Stimulated activated CD4-positive, alpha-beta T cell treated with anti-CD3 and anti-CD28 coated beads, Interleukin-1b, Interleukin-23, amount 100 ng/mL, for 48 hours (primary cell): Measurements from ENCODE around the gene NEURL1.
"Not testable (repeated sequence)": the region's sequence is repeated elsewhere in the genome, so short reads cannot be mapped to it uniquely, and the experiment has no call there.

ENCODE experiments used
- DNase-seq: peaks from one replicate; pipeline ENCODE4 v3.0.0-alpha.2; 2020

NEURL1 gene

DNA sequence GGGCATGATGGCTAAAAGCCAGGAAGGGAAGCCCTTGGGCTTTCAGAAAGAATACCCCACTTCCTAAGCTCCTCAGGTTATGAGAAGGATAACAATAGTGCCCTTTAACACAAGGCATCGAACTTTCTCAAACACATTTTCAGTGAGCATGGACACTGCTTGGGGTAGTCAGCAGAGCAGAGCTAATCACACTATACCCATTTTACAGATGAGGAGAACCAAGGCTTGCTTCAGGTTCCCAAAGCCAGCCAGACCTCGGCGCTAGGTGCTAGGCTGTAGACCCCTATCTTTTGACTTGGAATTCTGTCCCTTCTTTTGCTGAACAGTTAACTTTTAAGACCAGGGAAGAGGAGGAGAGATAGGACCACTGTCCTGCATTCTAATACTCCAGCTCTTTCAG lies 1.8 kb downstream of the NEURL1 start:
- no peak for DNase-seq

DNA sequence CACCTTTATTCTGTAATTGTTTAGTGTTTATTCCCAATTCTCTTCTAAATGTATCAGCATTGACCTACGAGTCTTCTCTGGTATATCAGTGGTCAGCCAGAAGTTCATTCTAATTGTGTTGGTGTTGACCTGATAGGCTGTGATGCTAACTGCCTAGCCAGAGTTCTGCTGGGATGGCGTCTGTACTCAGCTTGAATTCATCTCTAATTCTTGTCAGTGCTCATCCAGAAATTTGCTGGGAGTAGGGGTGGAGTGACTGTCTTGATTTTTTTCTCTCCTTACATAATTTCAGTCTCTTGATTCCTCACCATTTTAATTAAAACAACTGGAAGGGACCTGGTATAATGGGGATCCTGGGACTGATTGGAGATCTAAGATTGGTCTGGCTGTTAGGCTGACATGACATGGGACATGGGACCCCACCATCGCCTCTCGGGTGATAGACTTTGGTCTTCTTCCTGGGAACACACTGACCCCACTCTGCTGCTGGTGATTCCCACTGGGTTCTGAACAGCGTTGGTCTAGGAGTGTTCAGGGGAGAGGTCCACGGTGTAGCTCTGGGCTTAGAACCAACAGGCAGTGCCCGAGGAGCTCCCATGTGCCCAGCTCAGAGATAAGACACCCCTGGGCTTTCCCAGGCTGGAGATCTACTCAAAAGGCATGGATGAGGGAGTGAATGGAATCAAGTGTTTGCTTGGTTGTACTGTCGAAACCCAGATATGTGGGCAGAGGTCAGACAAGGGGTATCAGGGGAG lies 3.8 kb downstream of the NEURL1 start:
- DNase-seq: no peak

DNA sequence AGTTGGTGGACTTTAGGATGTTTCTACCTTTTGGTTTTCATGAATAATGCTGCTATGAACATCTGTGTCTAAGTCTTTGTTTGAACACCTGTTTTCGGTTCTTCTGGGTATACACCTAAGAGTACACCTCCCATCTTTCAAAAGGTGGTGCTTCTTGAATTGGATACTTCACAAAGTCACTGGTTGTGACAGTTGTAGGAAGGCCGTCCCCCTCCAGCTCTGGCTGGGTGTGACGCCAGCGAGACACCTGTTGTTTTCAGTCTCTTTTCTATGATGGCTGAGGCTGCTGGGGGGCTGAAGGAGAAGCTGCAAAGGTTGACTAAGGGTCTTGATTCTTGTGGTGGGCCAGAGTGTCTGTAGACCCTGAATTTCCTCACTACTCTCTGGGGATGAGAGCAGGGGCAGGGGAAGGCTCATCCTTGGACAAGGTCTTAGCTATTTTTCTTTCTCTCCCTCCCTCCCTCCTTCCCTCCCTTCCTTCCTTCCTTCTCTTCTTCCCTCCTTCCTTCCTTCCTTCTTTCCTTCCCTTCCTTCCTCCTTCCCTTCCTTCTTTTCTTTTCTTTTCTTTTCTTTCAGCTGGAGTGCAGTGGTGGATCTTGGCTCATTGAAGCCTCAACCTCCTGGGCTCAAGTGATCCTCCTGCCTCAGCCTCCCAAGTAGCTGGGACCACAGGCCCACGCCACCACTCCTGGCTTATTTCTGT lies 5.6 kb downstream of the NEURL1 start:
- no peak for DNase-seq

DNA sequence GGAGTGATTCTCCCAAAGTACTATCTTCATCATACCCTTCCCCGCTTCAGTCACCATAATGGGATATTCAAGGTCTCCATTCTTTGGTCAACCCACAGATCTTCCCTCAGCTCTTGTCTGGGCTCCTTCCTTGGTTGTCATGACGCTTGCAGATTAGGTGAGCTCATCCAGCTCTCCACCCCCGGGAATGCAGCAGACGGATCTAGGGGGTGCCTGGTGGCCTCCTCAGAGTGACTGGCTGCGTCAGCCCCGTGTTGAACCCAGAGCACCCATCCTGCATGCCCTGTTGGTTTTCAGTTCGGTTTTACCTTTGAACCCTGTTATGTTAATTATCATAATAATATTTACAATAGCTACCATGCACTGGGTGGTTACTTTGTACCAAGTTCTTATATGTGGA lies 6.4 kb downstream of the NEURL1 start:
- no peak for DNase-seq

DNA sequence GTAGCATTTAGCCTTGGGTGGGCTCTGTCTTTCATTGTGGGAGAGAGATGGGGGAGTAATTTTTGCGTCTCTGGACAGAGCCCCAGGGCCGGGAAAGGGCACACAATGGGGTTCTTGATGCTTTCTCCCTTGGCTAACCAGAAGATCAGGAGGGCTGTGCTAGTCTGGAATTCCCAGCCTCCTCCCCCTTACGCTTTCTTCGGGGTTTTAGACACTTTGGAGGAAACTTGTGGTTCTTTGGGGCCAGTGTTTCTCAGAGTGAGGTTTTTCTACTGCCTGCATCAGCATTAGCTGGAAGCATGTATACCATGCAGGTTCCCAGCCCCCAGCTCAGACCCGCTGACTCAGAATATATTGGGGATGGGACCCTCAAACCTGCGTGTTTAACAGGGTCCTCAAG lies 7.0 kb downstream of the NEURL1 start:
- DNase-seq: no peak

DNA sequence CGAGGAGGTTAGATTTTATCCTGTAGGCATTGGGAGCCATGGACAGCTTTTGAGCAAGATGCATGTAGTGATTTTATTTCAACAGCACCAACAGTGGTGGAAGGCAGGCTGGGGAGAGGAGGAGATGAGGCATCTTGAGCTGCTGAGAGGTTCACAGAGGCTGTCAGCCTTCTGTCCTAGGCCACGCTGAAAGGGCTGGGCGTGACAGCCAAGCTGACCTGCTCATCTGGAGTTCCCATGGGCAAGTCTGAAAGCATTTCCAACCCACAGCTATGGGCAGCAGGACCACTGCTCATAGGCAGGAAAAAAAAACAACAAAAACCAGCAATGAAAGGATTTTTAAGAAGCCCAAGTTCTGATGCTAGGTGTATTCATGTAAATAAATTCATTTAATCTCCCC lies 7.7 kb downstream of the NEURL1 start:
- no peak for DNase-seq

DNA sequence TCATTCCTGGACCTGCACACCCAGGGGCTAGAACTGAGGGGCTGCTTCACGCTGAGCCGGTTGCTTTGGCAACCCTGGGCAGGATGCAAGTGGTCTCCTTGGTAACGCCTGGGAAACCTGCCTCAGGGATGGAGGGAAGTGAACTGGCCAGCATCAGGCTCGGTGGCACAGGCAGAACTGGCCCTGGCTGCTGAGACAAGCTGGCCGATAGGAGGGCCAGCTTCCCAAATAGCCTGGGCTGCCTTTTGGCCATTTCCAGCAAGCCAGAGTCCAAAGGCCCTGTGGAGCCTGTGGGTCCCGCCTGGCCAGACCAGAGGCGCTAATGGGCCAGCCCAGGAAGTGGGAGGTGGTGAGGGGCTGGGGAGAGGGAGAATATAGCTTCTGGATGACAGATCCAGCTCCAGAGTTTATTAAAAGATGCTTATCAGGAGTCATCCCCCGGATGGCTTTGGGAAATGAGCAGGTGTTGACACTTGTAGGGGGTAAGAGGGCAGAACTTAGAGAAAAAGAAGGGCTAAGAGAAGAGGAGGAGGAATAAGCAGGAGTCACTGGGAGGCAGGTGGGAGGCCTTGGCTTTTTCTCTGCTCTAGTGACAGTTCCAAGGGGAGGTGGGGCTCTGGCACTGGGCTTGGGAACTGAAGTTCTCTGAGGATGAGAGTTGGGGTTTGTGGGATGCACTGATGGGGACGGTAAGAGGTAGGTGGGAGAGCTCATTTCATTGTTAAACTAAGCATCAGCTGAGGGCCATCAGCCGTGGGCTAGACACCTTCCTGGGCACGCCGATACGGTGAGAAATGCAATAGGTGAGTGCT lies 9.6 kb downstream of the NEURL1 start:
- no peak for DNase-seq

DNA sequence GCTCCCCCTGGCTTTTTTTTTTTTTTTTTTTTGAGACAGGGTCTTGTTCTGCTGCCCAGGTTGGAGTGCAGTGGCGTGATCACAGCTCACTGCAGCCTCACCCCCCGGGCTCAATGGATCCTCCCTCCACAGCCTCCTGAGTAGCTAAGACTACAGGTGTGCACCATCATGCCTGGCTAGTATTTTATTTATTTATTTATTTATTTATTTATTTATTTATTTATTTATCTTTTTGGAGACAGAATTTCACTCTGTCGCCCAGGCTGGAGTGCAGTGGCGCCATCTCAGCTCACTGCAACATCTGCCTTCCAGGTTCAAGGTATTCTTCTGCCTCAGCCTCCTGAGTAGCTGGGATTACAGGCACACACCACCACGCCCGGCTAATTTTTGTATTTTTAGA lies 10.3 kb downstream of the NEURL1 start:
- DNase-seq: not testable (repeated sequence)

DNA sequence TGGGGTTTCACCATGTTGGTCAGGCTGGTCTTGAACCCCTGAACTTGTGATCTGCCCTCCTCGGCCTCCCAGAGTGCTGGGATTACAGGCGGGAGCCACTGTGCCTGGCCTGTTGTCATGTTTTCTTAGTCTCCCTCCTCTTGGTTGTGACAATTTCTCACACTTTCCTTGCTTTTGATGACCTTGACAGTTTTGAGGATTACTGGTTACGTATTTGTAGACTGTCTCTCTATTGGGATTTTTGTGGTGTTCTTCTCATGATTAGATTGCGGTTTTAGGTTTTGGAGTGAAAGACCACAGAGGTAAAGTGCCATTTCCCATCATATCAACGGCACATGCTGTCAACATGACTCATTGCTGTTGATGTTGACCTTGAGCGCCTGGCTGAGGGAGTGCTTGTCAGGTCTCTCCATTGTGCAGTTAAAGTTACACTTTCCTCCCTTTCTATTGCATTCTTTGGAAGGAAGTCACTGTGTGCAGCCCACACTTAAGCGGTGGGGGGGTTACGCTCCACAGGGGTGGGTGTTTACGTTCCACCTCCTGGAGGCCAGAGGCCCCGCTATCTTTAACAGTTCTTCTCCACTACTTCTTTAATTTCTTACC lies 10.8 kb downstream of the NEURL1 start:
- peak; percentile 57 for DNase-seq

DNA sequence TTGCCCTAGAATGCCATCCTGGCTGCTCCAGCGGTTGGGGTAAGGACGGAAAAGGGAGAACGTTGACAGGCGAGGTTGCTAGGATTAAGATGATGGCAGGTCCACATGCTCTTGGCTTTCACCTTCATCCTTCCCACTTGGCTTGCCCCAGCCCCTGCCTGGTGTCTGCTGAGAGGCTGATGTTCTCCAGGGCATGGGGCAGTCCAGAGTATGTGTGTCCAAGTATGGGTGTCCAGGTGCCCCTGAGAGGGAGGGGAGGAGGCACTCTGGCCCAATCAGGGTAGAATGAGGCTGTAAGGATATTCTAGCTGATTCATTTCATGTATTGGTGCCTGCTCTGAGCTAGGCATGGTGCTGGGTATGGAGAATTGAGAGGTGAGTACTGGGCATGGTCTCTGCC lies 12.6 kb downstream of the NEURL1 start:
- DNase-seq: no peak

DNA sequence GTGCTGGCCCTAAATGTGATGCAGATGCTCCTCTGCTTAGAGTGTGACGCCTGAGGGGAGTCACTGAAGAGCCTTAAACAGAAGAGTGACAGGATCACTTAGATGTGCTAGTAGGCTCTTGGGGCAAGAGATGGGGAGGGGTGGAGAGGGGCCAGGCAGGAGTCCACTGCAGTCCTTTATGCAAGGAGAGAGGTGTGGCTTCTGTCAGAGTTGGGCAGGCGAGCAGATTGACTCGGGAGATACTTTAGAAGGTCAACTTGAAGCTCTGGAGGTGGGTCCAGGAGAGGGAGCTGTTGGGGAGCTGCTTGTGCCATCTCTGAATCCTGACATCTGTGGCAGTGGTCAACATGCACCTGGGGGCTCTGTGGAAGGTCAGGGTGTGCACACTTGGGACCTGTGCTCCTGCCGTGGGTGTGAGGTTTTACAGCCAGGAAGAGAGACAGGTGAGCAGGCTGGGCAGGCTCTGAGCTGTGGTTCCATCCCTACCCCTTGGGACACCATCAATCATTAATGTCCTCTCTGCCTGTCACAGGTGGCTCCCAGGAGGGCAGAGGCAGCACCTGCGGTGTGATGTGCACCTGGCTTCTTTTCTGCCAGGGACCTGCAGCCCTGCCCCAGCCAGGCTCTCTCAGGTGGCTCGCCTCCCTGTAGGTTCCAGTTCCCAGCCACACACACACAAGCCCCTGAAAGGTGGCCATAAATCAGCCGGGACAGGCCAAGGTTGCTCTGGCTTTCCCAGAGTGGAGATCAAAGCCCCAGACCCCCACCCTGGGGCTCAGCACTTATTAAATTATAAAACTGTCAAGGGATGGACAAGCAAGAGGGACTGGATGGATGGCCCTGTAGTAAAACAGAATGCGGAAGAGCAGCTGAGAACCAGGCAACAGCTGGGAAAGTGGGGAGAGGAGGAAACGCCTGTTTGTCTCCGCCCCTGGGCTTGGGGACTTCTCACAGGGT lies 14.0 kb downstream of the NEURL1 start:
- no peak for DNase-seq

DNA sequence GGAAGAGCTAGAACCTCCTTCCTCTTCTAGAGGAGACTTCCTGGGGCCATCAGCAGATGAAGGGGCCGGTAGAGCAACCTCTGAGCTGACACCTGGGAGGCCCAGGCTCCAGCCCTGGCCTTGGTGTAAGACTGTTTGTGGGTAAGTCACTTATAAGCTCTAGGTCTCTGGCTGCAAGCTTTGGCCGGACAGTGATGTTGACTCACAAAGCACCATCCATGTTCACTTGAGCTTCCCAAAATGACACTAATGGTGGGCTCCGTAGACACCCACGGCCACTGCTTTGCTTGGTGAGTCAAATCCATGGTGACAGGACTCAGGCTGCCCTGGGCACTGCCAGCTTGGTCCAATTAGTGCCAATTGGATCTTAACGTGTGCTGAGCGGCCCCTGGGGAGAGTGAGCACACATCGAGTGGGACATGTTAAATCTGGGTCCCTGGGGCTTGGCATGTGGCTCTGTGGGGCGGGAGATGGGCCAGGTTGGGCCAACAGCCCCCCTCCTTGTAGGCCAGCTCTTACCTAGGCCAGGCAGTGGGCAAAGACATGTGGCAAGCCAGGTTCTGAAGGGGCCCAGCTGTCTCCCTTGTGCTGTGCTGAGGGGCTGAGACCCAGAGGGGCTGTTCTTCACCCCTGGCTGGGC lies 16.7 kb downstream of the NEURL1 start:
- no peak for DNase-seq

DNA sequence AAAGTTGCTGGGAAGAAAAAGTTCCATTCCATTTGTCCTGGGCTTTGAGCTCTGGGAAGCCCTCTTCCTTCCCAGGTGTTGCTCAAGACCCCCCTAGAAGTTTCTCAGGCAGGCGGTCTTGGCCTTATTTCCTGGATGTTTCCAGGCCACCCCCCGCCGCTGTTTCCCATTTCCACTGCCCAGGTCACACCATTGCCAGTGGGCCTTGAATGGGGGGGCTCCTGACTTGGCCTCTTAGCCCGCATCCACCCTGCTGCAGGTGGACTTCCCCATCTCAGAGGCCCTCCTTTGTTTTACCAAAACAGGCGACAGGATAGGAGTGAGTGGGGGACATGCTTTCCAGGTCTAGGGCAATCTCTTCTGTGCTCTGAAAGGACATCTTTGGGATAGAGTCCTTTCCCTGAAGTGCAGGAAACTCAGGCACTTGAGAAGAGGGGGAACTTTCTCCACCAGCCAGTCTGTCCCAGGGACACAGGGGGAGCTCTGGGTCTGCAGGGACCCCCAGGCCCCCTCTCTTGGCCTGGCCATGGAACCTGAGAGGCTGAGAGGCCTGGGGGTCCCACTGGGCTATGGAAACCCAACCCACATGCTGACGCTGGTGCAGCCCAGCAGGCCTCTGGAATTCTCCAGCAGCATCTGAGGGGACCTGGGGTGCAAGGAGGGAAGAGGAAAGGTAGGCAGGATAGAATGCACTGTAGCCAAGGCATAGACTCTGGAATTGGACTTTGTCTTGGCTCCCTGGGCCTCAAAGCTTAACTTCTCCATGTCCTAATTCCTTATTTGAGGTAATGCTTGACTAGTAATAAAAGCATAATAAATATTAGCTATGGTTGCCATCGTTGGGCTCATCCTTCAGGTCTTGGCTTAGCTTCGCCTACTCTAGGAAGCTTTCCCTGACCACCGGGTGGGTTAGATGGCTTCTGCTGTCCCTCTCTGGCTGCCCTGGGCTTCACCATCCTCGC lies 17.6 kb downstream of the NEURL1 start:
- no peak for DNase-seq

DNA sequence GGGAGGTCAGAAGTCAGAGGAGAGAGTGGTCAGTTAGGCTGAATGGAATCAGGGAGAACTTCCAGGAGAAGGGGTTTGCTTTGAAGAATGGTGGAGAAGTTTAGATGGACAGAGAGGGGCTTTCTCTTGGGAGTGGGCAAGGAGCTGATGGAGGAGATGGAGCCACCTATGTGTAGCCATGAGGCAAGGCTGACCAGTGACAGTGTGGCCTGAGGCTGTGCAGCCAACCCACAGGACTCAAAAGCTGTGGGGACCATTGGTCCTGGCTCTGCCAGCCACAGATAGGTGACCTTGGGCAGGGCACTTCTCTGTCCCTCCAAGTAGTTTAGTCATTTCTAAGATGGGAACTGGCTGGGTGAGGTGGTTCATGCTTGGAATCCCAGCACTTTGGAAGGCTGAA lies 18.7 kb downstream of the NEURL1 start:
- DNase-seq: no peak

DNA sequence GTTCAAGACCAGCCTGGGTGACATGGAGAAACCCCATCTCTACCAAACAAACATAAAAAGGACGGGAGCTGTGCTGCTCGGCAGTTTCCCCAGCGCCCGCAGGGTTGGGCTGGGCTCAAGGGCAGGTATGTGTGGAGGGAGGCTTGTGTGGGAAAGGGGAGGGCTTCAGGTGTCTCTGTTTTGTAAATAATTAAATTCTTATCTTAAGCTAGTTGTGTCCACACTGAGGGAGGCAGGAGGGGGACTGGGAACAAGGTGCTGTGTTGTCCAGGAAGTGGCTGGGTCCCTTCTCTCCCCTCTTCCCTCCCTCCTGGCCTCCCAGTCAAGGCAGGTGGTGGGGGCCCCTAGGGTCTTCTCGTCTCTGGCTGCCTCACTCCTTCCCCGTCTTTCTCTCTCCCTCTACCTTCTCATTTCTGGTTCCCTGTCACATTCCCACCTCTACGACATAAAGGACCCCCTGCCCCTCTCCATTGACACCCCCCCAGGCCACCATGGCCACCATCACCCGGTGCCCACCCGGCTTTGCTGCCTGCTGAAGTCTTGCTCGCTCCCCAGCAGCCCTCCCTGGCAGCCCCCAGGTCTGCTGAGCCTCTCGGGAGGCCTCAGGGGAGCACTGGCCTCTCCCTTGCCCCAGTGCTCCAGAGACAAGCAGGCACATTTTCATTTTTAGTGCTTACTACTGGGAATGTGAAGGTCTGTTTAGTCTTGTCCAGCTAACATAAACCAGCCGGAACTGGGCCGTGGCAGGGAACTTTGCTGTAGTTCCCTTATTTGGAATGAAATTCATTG lies 19.3 kb downstream of the NEURL1 start:
- no peak for DNase-seq

DNA sequence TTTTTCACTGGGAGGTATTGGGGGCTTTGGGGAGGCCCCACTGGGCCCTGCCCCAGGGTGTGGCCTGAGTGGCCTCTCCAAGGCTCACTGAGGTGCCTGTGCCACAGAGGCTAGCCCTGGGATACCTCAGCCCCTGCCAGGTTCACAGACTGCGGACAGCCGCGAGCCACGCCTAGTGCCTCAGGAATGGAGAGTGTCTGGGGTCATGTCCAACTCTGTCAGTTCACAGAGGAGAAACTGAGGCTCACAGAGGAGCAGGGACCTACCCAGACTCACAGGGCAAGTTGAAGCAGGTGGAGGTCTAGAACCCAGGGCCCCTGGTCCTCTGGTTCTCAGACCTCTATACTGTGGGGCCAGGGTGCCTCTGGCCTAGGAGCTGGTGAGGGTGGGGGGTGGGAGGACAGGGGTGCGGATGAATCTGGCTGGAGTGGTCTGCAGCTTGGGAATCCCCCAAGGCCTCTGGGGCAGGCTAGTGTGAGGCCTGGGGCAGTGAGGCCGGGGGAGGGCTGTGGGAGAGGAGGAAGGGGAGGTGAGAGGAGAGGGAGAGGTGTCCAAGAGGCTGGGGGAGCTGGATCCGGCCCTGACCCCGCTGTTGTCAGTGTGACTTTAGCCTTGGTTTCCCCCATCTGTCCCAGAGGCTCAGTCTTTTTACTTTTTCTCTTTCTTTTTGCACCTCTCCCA lies 20.0 kb downstream of the NEURL1 start:
- DNase-seq: no peak

DNA sequence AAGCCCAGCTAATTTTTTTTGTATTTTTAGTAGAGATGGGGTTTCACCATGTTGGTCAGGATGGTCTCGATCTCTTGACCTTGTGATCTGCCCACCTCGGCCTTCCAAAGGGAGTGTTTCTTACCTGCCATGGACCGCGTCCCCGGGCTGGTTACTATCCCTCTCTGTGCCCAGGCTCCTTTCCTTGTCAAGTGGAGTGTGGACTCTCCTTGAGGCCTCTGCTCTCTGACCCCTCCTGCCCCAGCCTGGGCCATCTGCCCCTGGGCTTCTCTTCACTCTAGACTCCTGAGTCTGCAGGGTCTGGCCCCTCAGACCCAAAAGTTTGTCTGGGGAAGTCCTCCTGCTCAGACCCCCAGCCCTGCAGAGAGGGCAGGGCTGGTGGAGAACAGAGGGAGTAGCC lies 20.7 kb downstream of the NEURL1 start:
- DNase-seq: no peak

DNA sequence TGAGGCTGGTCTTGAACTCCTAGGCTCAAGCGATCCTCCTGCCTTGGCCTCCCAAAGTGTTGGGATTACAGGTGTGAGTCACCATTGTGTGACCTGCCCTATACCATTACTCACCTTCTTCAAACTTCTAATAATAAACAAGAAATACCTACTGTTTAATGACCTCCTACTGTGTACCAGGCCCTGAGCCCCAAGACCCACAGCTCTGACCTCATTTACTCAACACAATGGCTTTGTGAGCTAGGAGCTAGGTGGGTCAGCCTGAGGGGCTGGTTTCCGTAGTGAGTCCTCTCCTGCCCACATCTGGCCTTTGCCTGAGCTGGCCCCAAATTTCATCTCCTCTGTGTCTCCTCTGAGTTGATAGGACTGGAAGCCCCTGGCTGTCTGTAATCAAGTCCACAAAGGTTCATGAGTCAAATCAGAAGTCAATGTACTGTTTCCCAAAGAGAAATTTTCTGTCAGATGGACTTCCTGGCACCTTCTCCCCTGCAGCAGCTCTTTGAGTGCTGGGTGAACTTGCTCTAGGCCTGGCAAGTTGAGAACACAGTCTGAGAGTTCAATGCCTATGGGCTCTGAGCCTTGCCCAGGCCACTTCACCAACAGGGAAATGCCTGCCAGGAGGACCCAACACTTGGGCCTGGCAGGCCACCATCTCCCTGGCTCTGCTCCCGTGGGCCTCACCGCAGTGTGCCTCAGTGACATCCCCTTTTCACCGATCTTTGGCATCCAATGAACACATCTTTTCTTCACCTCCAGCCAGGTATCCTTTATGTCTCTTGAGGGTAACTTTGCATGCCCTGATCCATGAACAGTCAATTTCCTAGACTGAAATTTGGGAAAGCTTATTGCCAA lies 24.0 kb downstream of the NEURL1 start:
- DNase-seq: no peak
